HL-60 (cell line): ENCODE results near the gene C7orf25.

Source experiments
- CTCF ChIP-seq: IDR thresholded peaks from one replicate; pipeline ENCODE4 v1.5.1; 2011; ENCODE audit warnings: low read length, control low read depth, inconsistent platforms; ENCODE audit not compliant: insufficient read depth
- GABPA ChIP-seq: IDR thresholded peaks from 2 replicates; pipeline ENCODE4 v1.6.1; 2012; ENCODE audit warnings: low read depth
- POLR2AphosphoS5 ChIP-seq: IDR thresholded peaks from 2 replicates; pipeline ENCODE4 v1.6.1; 2012; ENCODE audit warnings: low read depth
- REST ChIP-seq: IDR thresholded peaks from 2 replicates; pipeline ENCODE4 v1.6.1; 2012; ENCODE audit warnings: low read depth; ENCODE audit not compliant: insufficient replicate concordance
- SPI1 ChIP-seq: IDR thresholded peaks from 2 replicates; pipeline ENCODE4 v1.6.1; 2012; ENCODE audit warnings: low read depth, mild to moderate bottlenecking, borderline replicate concordance

GRCh38 chr7:42947521-42947920 lies 35.7 kb upstream of the C7orf25 start:
- TF ChIP-seq CTCF (no peak), REST (no peak), POLR2AphosphoS5 (no peak), GABPA (no peak), SPI1 (no peak)
